HG02623 (cell line): ENCODE data around the gene CDK5R2.
"Not testable (repeated sequence)": the region's sequence is repeated elsewhere in the genome, so short reads cannot be mapped to it uniquely, and the experiment has no call there.

Source experiments
- ATAC-seq: cut with Tn5 transposase; IDR thresholded peaks from one replicate; pipeline ENCODE4 v1.9.1; 2021; ENCODE audit warnings: moderate library complexity; ENCODE audit not compliant: unreplicated experiment

CDK5R2 gene

GRCh38 chr2:218959141-218959731, at the start of gene CDK5R2:
TSS of gene CDK5R2 (plus strand) at chr2:218959666. CDS start at chr2:218959821, 155 bp downstream.
- ATAC-seq: peak; percentile 94

- no peak for ATAC-seq
Measured at GRCh38 chr2:218910741-218911140, 48.7 kb upstream of the CDK5R2 start.

GRCh38 chr2:218920504-218920903, 39.0 kb upstream of the CDK5R2 start:
- no peak for ATAC-seq

DNA sequence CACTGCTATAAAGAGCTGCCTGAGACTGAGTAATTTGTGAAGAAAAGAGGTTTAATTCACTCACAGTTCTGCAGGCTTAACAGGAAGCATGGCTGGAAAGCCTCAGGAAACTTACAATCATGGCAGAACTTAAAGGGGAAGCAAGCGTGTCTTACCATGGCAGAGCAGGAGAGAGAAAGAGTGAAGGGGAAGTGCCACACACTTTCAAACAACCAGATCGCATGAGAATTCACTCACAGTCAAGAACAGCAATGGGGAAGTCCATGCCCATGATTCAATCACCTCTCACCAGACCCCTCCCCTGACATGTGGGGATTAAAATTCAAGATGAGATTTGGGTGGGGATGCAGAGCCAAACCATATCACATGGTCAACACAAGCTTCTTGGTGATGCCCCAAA, 34.7 kb upstream of the CDK5R2 start:
- ATAC-seq: no peak

GRCh38 chr2:218925434-218925833, 34.0 kb upstream of the CDK5R2 start:
- ATAC-seq: no peak

GRCh38 chr2:218927422-218927821, 32.0 kb upstream of the CDK5R2 start:
- ATAC-seq: no peak

DNA sequence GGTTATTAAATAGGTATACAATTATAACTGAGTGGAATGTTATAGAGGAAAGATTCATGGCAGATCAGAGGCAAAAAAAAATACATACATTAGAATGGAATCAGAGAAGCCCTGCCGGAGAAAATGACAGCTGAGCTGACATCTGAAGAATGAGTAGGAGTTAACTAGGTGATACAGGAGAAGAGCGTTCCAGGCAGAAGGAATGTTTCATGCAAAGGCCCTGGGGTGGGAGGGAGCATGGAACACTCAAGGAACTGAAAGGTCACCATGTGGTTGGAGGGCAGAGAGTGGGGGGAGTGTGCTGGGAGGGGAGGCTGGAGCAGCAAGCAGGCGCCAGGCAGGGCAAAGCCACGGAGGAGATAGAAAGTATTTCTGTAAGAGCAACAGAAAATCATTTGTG, 31.6 kb upstream of the CDK5R2 start:
- no peak for ATAC-seq

DNA sequence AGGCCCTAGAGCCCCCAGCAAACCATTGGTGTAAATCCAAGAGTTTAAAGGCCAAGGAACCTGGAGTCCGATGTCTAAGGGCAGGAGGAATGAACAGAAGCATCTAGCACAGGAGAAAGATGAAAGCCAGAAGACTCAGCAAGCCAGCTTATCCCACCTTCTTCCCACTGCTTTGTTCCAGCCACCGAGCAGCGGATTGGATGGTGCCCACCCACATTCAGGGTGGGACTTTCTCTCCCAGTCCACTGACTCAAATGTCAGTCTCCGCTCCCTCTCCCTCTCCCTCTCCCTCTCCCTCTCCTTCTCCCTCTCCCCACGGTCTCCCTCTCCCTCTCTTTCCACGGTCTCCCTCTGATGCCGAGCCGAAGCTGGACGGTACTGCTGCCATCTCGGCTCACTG, 29.0 kb upstream of the CDK5R2 start:
- ATAC-seq: not testable (repeated sequence)

DNA sequence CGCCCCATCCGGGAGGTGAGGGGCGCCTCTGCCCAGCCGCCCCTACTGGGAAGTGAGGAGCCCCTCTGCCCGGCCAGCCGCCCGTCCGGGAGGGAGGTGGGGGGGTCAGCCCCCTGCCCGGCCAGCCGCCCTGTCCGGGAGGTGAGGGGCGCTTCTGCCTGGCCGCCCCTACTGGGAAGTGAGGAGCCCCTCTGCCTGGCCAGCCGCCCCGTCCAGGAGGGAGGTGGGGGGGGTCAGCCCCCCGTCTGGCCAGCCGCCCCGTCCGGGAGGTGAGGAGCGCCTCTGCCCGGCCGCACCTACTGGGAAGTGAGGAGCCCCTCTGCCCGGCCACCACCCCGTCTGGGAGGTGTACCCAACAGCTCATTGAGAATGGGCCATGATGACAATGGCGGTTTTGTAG, 27.7 kb upstream of the CDK5R2 start:
- not testable (repeated sequence) for ATAC-seq

- no peak for ATAC-seq
Measured at GRCh38 chr2:218944759-218945404, 14.6 kb upstream of the CDK5R2 start.

DNA sequence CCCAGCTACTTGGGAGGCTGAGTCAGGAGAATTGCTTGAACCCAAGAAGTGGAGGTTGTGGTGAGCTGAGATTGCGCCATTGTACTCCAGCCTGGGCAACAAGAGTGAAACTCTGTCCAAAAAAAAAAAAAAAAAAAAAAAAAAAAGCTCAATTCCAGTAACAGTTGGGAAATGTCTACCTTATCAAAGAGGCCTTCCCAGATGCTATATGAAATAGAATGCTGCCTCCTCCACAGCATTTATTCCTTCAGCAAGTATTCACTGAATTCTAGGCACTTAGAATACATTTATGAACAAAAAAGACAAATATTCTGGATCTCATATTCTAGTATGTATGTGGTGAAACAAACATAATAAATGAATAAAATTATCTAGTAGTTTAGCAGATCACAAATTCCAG, 12.8 kb upstream of the CDK5R2 start:
- ATAC-seq: no peak

DNA sequence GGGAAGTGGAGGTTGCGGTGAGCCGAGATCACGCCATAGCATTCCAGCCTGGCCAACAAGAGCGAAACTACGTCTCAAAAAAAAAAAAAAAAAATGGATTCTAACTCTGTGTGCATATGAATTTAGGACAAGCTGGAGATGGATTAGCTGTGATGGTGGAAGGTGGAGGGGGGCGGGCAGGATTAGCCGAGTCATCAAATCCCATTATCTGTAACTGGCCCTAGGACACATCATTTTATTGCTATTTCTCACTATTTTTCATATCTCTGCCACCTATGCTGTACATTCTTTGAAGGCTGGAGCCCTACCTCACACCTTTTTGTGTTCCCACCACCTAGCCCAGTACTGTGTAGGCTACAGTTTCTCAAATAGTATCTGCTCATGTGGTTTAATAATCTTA, 7.3 kb upstream of the CDK5R2 start:
- ATAC-seq: no peak

DNA sequence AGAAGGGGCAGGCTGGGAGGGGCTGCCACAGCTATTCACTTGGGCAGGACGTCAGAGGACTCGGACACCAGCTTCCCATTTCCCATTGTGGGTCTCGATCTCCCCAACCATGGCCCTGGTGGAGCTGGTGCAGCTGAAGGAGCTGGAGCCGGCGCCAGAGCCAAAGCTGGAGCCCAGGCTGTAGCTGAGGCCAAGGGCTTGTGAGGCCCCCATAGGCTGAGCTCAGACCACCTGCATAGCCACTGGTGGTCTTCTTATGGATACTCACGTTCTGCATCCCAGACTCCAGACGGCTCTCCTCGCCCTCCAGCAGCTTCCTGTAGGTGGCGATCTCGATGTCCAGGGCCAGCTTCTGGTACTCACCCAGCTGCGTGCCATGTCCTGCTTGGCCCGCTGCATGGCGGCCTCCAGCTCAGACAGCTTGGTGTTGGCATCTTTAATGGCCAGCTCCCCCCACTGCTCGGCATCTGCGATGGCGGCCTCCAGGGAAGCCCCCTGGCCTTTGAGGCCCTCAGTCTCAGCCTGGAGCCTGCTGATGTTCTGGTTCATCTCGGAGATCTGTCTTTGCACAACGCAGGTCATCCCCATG, 6.0 kb upstream of the CDK5R2 start:
- ATAC-seq: no peak

GRCh38 chr2:218954541-218955300, 4.7 kb upstream of the CDK5R2 start:
- ATAC-seq: no peak

DNA sequence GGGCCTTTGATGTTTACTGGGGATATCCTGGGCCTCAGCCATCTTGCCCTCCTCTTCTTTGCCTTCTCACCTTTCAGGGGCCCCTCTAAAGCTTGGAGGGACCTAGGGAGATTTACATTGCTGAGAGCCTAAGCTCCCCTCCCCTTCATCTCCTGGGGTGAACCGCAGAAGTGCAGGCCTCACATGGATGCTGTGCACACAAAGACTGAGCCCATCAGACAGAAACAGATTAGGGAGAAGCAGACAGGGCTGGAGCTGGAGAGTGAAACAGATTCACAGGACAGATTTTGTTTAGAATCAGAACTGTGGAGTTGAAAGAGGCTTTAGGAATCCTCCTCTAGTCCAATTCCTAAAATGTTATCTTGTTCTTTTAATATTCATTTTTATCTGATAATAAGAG, 3.4 kb upstream of the CDK5R2 start:
- no peak for ATAC-seq

DNA sequence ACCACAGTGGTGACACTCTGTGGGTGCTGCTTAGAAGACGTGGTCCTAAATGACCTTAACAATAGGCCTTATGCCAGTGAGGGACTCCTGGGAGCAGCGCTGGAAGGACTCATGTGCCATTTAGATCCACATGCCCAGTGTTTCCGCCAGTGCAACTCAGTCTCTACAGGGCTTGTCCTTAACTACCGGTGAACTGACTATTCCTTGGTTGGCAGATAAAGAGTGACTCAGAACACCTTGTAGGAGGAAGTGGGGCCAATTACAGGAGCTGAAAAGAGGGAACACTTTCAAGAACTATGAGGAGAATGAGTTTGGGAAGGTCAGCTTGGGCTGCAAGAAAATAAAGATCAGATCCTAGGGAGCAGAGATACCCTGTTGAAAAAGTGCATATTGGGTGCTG, 1.8 kb upstream of the CDK5R2 start:
- ATAC-seq: no peak

DNA sequence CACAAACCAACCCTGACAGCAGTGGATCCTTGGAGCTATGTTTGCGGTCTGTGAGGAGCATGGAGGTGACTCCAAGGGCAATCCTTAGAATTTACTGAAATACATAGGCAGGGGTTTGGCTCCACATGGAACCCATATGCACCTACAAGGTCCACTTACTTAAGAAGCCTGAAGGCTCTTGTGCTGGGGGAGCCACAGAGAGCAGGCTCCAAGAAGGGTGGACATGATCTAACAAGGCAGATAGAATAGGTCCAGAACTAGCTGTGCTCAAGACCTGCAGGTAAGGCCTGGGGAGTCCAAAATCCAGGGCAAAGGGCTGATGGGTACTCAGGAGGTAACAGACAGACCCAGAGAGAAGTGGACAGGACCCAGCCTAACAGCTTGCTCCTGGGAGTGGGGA, 1.2 kb upstream of the CDK5R2 start:
- ATAC-seq: no peak

DNA sequence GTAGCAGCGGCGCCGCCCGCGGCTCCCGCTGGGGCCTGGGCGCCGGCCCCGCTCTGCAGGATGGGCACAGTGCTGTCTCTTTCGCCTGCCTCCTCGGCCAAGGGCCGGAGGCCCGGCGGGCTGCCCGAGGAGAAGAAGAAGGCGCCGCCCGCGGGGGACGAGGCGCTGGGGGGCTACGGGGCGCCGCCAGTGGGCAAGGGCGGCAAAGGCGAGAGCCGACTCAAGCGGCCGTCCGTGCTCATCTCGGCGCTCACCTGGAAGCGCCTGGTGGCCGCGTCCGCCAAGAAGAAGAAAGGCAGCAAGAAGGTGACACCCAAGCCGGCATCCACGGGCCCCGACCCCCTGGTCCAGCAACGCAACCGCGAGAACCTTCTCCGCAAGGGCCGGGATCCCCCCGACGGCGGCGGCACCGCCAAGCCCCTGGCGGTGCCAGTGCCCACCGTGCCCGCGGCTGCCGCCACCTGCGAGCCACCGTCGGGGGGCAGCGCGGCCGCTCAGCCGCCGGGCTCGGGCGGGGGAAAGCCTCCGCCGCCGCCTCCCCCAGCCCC, 369 bp downstream of the CDK5R2 start:
- ATAC-seq: no peak

DNA sequence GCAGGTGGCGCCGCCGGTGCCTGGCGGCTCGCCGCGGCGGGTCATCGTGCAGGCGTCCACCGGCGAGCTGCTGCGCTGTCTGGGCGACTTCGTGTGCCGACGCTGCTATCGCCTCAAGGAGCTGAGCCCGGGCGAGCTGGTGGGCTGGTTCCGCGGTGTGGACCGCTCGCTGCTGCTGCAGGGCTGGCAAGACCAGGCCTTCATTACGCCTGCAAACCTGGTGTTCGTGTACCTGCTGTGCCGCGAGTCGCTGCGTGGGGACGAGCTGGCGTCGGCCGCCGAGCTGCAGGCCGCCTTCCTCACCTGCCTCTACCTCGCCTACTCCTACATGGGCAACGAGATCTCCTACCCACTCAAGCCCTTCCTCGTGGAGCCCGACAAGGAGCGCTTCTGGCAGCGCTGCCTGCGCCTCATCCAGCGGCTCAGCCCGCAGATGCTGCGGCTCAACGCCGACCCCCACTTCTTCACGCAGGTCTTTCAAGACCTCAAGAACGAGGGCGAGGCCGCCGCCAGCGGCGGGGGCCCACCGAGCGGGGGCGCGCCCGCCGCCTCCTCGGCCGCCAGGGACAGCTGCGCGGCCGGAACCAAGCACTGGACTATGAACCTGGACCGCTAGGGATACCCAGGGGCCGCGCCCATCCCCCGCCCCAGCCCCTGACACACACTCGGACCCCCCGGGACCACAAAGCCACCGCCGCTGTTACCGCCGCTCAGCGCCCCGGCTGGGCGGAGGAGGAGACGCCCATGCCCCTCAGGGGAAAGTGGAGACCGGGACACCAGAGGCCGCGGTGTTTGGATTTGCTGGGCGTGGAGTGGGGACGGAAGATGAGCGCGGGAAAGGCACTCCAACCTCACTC, 1.1 kb downstream of the CDK5R2 start:
- no peak for ATAC-seq

DNA sequence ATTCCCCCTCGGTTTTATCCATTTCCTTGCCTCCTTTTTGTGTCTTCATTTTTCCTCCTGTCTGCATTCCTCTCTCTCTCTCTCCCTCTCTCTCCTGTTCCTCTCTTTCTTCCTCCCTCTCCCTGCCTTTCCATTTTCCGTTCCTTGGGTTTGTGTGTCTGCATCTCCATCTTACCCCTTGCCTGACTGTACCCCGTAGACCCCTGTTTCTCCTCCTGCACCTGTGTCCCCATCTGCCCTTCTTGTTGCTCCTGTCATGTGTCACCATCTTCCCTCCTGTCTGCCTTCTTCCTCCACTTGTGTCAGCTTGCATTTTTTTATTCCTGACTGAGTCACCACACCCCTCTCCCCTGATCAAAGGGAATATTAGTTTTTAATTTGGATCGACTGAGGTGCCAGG, 1.8 kb downstream of the CDK5R2 start:
- no peak for ATAC-seq
